ENCODE measurements around the gene CADM1. TPM values are rescaled to one million over a fixed set of nuclear protein-coding genes. Genes with fewer than 3 reads are reported as not detected.
A peak's percentile ranks its signal among the peaks of the same experiment; 100 is the strongest.

Gene CADM1
- total RNA-seq, 1 donor from 2014 or later: 51.1 TPM

GRCh38 chr11:115168229-115168671 is 336.0 kb downstream of the CADM1 start:
- TF ChIP-seq, protein P1, sequence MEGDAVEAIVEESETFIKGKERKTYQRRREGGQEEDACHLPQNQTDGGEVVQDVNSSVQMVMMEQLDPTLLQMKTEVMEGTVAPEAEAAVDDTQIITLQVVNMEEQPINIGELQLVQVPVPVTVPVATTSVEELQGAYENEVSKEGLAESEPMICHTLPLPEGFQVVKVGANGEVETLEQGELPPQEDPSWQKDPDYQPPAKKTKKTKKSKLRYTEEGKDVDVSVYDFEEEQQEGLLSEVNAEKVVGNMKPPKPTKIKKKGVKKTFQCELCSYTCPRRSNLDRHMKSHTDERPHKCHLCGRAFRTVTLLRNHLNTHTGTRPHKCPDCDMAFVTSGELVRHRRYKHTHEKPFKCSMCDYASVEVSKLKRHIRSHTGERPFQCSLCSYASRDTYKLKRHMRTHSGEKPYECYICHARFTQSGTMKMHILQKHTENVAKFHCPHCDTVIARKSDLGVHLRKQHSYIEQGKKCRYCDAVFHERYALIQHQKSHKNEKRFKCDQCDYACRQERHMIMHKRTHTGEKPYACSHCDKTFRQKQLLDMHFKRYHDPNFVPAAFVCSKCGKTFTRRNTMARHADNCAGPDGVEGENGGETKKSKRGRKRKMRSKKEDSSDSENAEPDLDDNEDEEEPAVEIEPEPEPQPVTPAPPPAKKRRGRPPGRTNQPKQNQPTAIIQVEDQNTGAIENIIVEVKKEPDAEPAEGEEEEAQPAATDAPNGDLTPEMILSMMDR (IDR thresholded peaks at IDR 0.05; ENCODE audit: borderline replicate concordance): no peak
- H3K36me3 ChIP-seq: no peaks in the 10 kb centered on the region
- no peak for DNase-seq
- H3K27ac ChIP-seq (replicated peaks): peak overlapping the region; percentile 72
- H3K4me3 ChIP-seq: peak overlapping the region; percentile 19
- intact Hi-C loops (cut with micrococcal nuclease): no loop called here
- H3K9me3 ChIP-seq (replicated peaks): no peaks in the 10 kb centered on the region
- H3K27me3 ChIP-seq (ENCODE audit: low read depth): peaks cover 9% of the 10 kb centered on the region
- H3K4me1 ChIP-seq: peaks cover 20% of the 10 kb centered on the region

DNA sequence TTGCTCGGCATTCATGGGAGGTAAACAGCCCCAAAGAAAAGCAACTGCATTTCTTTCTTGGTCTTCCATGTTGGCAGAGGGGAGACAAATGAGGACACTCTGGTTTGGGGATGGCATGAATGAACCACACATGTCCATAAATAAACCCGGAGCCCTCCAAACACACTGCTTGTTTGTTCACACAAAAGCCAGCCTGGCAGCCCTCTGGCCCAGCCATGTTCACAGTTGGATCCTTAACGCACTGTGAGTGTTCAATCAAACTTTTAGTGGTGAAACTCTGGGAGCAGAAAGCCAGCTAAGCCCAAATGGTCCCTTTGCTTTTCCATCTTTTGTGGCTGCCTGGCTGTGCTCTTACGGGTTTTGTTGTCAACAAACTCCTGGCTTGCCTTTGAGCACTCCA is 336.8 kb downstream of the CADM1 start:
- TF ChIP-seq, protein P1 (IDR thresholded peaks at IDR 0.05; ENCODE audit: borderline replicate concordance): no peak
- peaks cover 9% of the 10 kb centered on the region for H3K27me3 ChIP-seq (ENCODE audit: low read depth)
- DNase-seq: no peak
- peaks cover 20% of the 10 kb centered on the region for H3K4me1 ChIP-seq
- no peaks in the 10 kb centered on the region for H3K36me3 ChIP-seq
- no peak overlapping the region for H3K4me3 ChIP-seq
- H3K9me3 ChIP-seq (replicated peaks): no peaks in the 10 kb centered on the region
- intact Hi-C loops (cut with micrococcal nuclease): no loop called here
- peak overlapping the region; percentile 72 for H3K27ac ChIP-seq (replicated peaks)

GRCh38 chr11:115166820-115167219 is 337.4 kb downstream of the CADM1 start:
- Histone ChIP-seq H3K9me3 (replicated peaks) (no peaks in the 10 kb centered on the region), H3K27me3 (ENCODE audit: low read depth) (peaks cover 15% of the 10 kb centered on the region), H3K4me1 (peaks cover 20% of the 10 kb centered on the region), H3K27ac (replicated peaks) (no peak overlapping the region), H3K36me3 (no peaks in the 10 kb centered on the region), H3K4me3 (no peak overlapping the region)
- TF ChIP-seq, protein P1 (IDR thresholded peaks at IDR 0.05; ENCODE audit: borderline replicate concordance): no peak
- DNase-seq: no peak
- intact Hi-C loops (cut with micrococcal nuclease): no loop called here

GRCh38 chr11:115164774-115165173 is 339.4 kb downstream of the CADM1 start:
- no peaks in the 10 kb centered on the region for H3K36me3 ChIP-seq
- TF ChIP-seq, protein P1 (IDR thresholded peaks at IDR 0.05; ENCODE audit: borderline replicate concordance): no peak
- intact Hi-C loops (cut with micrococcal nuclease): no loop called here

GRCh38 chr11:115162919-115163318 is 341.3 kb downstream of the CADM1 start:
- H3K9me3 ChIP-seq (replicated peaks): no peaks in the 10 kb centered on the region
- H3K27ac ChIP-seq (replicated peaks): no peak overlapping the region
- TF ChIP-seq, protein P1 (IDR thresholded peaks at IDR 0.05; ENCODE audit: borderline replicate concordance): no peak
- intact Hi-C loops (cut with micrococcal nuclease): no loop called here
- no peak for DNase-seq
- H3K27me3 ChIP-seq (ENCODE audit: low read depth): peaks cover 48% of the 10 kb centered on the region
- H3K4me1 ChIP-seq: peaks cover 11% of the 10 kb centered on the region
- no peaks in the 10 kb centered on the region for H3K36me3 ChIP-seq
- no peak overlapping the region for H3K4me3 ChIP-seq

More at GRCh38 chr11:115164774-115165173, 339.4 kb downstream of the CADM1 start:
- Histone ChIP-seq H3K4me3 (no peak overlapping the region), H3K9me3 (replicated peaks) (no peaks in the 10 kb centered on the region), H3K27ac (replicated peaks) (no peak overlapping the region), H3K4me1 (peaks cover 20% of the 10 kb centered on the region), H3K27me3 (ENCODE audit: low read depth) (peaks cover 31% of the 10 kb centered on the region)
- DNase-seq: no peak
